CD14-positive monocyte (primary cell): ENCODE results near the gene GRM3. TPM values are rescaled to one million over a fixed set of nuclear protein-coding genes. Genes with fewer than 3 reads are reported as not detected.

Experiments used
- DNase-seq, 3 donors: peaks; one replicate each; pipeline ENCODE4 v3.0.0-alpha.2; 2011 to 2022
- H2AFZ ChIP-seq: 2 replicates; pipeline ENCODE4 v1.6.0; 2012; ENCODE audit warnings: mild to moderate bottlenecking, low read depth, low read length, inconsistent platforms; ENCODE audit not compliant: insufficient read depth, poor library complexity, severe bottlenecking
- H3K27ac ChIP-seq, 2 donors: 1 replicate in 1 of 2; 2 replicates in 1 of 2; pipeline ENCODE4 v1.5.1; 2012 to 2013; ENCODE audit warnings: low read length in 2 of 2, control low read depth in 1 of 2, inconsistent platforms in 1 of 2, low read depth in 1 of 2, mild to moderate bottlenecking in 1 of 2
- H3K27me3 ChIP-seq, 2 donors: one replicate each; pipeline versions ENCODE4 v1.6.0 to v1.6.1; 2011 to 2013; ENCODE audit warnings: low read length in 2 of 2; ENCODE audit not compliant: control insufficient read depth in 2 of 2, insufficient read depth in 2 of 2
- H3K36me3 ChIP-seq, 2 donors: replicated peaks in 1 of 2; 1 replicate in 1 of 2; 2 replicates in 1 of 2; pipeline versions ENCODE4 v1.5.1 to v1.6.1; 2012 to 2013; ENCODE audit warnings: low read length in 2 of 2, control low read depth in 1 of 2, inconsistent platforms in 1 of 2, mild to moderate bottlenecking in 1 of 2; ENCODE audit not compliant: insufficient read depth in 2 of 2, control insufficient read depth in 1 of 2
- H3K4me1 ChIP-seq, 2 donors: 1 replicate in 1 of 2; 2 replicates in 1 of 2; pipeline versions ENCODE4 v1.5.1 to v1.6.1; 2012 to 2013; ENCODE audit warnings: low read length in 2 of 2, control low read depth in 1 of 2, inconsistent platforms in 1 of 2, mild to moderate bottlenecking in 1 of 2, moderate library complexity in 1 of 2; ENCODE audit not compliant: insufficient read depth in 2 of 2, control insufficient read depth in 1 of 2
- H3K4me2 ChIP-seq: replicated peaks from 2 replicates; pipeline ENCODE3; 2012; ENCODE audit warnings: low read length, moderate library complexity, mild to moderate bottlenecking; ENCODE audit not compliant: poor library complexity, severe bottlenecking; ENCODE audit errors: extremely low read depth
- H3K4me3 ChIP-seq, 3 experiments: fragments of 200-600 bp in 1 of 3; sonication (generic) in 1 of 3; replicated peaks in 1 of 3; 1 replicate in 2 of 3; 2 replicates in 1 of 3; pipeline ENCODE4 v1.5.1; 2011 to 2013; ENCODE audit warnings: low read length in 3 of 3, mild to moderate bottlenecking in 3 of 3, control low read depth in 2 of 3, low read depth in 2 of 3, inconsistent platforms in 1 of 3, moderate library complexity in 1 of 3
- H3K79me2 ChIP-seq: 2 replicates; pipeline ENCODE4 v1.6.0; 2012; ENCODE audit warnings: mild to moderate bottlenecking, control low read depth, inconsistent platforms, low read length, moderate library complexity; ENCODE audit not compliant: insufficient read depth
- H3K9ac ChIP-seq: 2 replicates; pipeline ENCODE4 v1.6.0; 2017; ENCODE audit warnings: low read length, mild to moderate bottlenecking; ENCODE audit not compliant: insufficient read depth, poor library complexity, severe bottlenecking
- H3K9me3 ChIP-seq, 2 donors: replicated peaks in 1 of 2; 1 replicate in 1 of 2; 2 replicates in 1 of 2; pipeline versions ENCODE4 v1.5.1 to v1.6.1; 2012 to 2013; ENCODE audit warnings: low read length in 2 of 2, control low read depth in 1 of 2; ENCODE audit not compliant: control insufficient read depth in 1 of 2, insufficient read depth in 1 of 2
- H4K20me1 ChIP-seq: 2 replicates; pipeline ENCODE4 v1.6.0; 2012; ENCODE audit warnings: mild to moderate bottlenecking, low read length, control low read depth, moderate library complexity; ENCODE audit not compliant: insufficient read depth
- H3K27ac Mint-ChIP-seq, 7 donors: one replicate each; pipeline ENCODE4 v1.8.0; 2020; ENCODE audit warnings: mild to moderate bottlenecking in 7 of 7, mixed read lengths in 7 of 7, moderate library complexity in 6 of 7, inconsistent platforms in 2 of 7
- H3K27me3 Mint-ChIP-seq, 3 donors: one replicate each; pipeline ENCODE4 v1.8.0; 2021 to 2022; ENCODE audit warnings: low read depth in 3 of 3, mild to moderate bottlenecking in 3 of 3, mixed read lengths in 3 of 3, moderate library complexity in 3 of 3, inconsistent platforms in 1 of 3
- H3K36me3 Mint-ChIP-seq, 2 donors: one replicate each; pipeline ENCODE4 v1.8.0; 2020; ENCODE audit warnings: mixed read lengths in 2 of 2, inconsistent platforms in 1 of 2, mild to moderate bottlenecking in 1 of 2
- H3K4me1 Mint-ChIP-seq: one replicate; pipeline ENCODE4 v1.8.0; 2020; ENCODE audit warnings: mild to moderate bottlenecking, mixed read lengths
- H3K4me3 Mint-ChIP-seq, 2 donors: one replicate each; pipeline ENCODE4 v1.8.0; 2020; ENCODE audit warnings: mild to moderate bottlenecking in 2 of 2, mixed read lengths in 2 of 2, moderate library complexity in 1 of 2
- H3K9me3 Mint-ChIP-seq, 7 donors: one replicate each; pipeline ENCODE4 v1.8.0; 2020 to 2022; ENCODE audit warnings: mixed read lengths in 7 of 7, mild to moderate bottlenecking in 6 of 7, moderate library complexity in 6 of 7, inconsistent platforms in 2 of 7
- CTCF ChIP-seq: fragments of 200-600 bp; IDR thresholded peaks from one replicate; pipeline ENCODE4 v1.8.0; 2022; ENCODE audit warnings: antibody characterized with exemption, mild to moderate bottlenecking
- WGBS: methylation state at CpG from one replicate; pipeline ENCODE4 v1.1.5; 2013; ENCODE audit warnings: missing lambda C conversion rate; ENCODE audit not compliant: insufficient coverage; 5-methylcytosine and 5-hydroxymethylcytosine counted together
- intact Hi-C, 2 donors: fragments of 100-400 bp; cut with micrococcal nuclease; formaldehyde crosslinking; loops; one replicate each; pipeline versions ENCODE4 v1.15.0 to v1.15.1; 2023
- polyA plus RNA-seq, 3 donors: library from polyadenylated mRNA; depleted of rRNA in 1 of 3; unstranded in 2 of 3; stranded (reverse) in 1 of 3; fragments of 300-500 nt in 2 of 3; fragments of >200 nt in 1 of 3; fragmentation: Illumina TruSeq in 2 of 3; gene quantifications; 1 replicate in 2 of 3; 2 replicates in 1 of 3; pipeline ENCODE4 v1.2.3, GENCODE V29; 2012 to 2021

The GRM3 gene
- polyA plus RNA-seq, 3 donors: not detected

GRCh38 chr7:86668315-86668714, 24.6 kb downstream of the GRM3 start:
- H3K9me3 ChIP-seq: no peaks in the 10 kb centered on the region
- intact Hi-C loops: no loop called here
- no peaks in the 10 kb centered on the region for H3K36me3 ChIP-seq
- H3K4me1 ChIP-seq: no peaks in the 10 kb centered on the region
- WGBS: 80% methylated on average over 1 of the region's 3 CpGs
- Mint-ChIP-seq H3K27me3 (peaks cover 0 to 3% (median 0%) of the 10 kb centered on the region in 3 donors), H3K4me3 (no peak overlapping the region), H3K27ac (no peak overlapping the region), H3K9me3 (peaks cover 0 to 4% (median 0%) of the 10 kb centered on the region in 7 donors), H3K4me1 (no peaks in the 10 kb centered on the region), H3K36me3 (no peaks in the 10 kb centered on the region)
- no peak overlapping the region for H2AFZ ChIP-seq
- no peaks in the 10 kb centered on the region for H3K27me3 ChIP-seq
- no peak overlapping the region for H3K4me2 ChIP-seq
- no peak for DNase-seq
- no peak overlapping the region for H3K4me3 ChIP-seq
- H3K9ac ChIP-seq: no peak overlapping the region
- no peaks in the 10 kb centered on the region for H3K79me2 ChIP-seq
- no peak overlapping the region for H3K27ac ChIP-seq
- H4K20me1 ChIP-seq: no peaks in the 10 kb centered on the region
- TF ChIP-seq CTCF: no peak

- no peak overlapping the region for H3K4me3 Mint-ChIP-seq
- no peak for DNase-seq
- no peaks in the 10 kb centered on the region for H3K36me3 Mint-ChIP-seq
- WGBS: no CpG with 5 or more reads among the region's 1 CpG
- H3K4me1 Mint-ChIP-seq: no peaks in the 10 kb centered on the region
- Histone ChIP-seq H3K27ac (no peak overlapping the region), H3K4me2 (no peak overlapping the region), H4K20me1 (no peaks in the 10 kb centered on the region), H3K4me1 (no peaks in the 10 kb centered on the region), H3K36me3 (no peaks in the 10 kb centered on the region), H3K79me2 (no peaks in the 10 kb centered on the region), H3K9me3 (no peaks in the 10 kb centered on the region), H3K4me3 (no peak overlapping the region), H2AFZ (no peak overlapping the region), H3K9ac (no peak overlapping the region), H3K27me3 (no peaks in the 10 kb centered on the region)
- intact Hi-C loops: no loop called here
- TF ChIP-seq CTCF: no peak
- no peak overlapping the region for H3K27ac Mint-ChIP-seq
- H3K9me3 Mint-ChIP-seq: peaks cover 0 to 3% (median 0%) of the 10 kb centered on the region in 7 donors
- no peaks in the 10 kb centered on the region for H3K27me3 Mint-ChIP-seq
These were observed 44.1 kb downstream of the GRM3 start for GRCh38 chr7:86687831-86688230.
